PC-9 (cell line): ENCODE measurements around the gene FN3KRP.

Source experiments
- EZH2 ChIP-seq: fragments of 200-600 bp; sonication (generic); IDR thresholded peaks from 2 replicates; pipeline ENCODE4 v1.8.0; 2017; ENCODE audit warnings: antibody characterized with exemption, low read depth
- TF ChIP-seq, protein P1 (sequence below): fragments of 200-600 bp; sonication (generic); conservative IDR thresholded peaks from 2 replicates; pipeline ENCODE4 v1.6.1; 2017; ENCODE audit warnings: mixed run types, antibody characterized with exemption, mild to moderate bottlenecking, moderate library complexity

DNA sequence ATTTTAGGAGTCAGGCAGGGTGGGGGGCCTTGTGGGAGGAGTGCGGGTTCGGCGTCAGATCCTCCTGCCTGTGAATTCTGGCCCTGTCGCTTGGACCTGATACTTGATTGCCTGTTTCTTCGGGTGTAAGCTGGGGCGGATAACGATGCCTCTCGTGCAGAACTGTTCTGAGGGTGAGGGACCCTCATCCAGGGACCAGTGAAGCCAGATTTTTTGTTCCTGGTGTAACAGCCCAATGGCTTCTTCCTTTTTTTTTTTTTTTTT is 36.6 kb downstream of the FN3KRP start:
- TF ChIP-seq, protein P1, sequence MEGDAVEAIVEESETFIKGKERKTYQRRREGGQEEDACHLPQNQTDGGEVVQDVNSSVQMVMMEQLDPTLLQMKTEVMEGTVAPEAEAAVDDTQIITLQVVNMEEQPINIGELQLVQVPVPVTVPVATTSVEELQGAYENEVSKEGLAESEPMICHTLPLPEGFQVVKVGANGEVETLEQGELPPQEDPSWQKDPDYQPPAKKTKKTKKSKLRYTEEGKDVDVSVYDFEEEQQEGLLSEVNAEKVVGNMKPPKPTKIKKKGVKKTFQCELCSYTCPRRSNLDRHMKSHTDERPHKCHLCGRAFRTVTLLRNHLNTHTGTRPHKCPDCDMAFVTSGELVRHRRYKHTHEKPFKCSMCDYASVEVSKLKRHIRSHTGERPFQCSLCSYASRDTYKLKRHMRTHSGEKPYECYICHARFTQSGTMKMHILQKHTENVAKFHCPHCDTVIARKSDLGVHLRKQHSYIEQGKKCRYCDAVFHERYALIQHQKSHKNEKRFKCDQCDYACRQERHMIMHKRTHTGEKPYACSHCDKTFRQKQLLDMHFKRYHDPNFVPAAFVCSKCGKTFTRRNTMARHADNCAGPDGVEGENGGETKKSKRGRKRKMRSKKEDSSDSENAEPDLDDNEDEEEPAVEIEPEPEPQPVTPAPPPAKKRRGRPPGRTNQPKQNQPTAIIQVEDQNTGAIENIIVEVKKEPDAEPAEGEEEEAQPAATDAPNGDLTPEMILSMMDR, result no peak
- TF ChIP-seq EZH2, result no peak
